Kidney glomerular epithelial cell (primary cell): ENCODE measurements around the gene GNAZ.

Experiments used
- DNase-seq: peaks from one replicate; lab custom pipeline; 2025; lab: John Stamatoyannopoulos, UW

Gene GNAZ

DNA sequence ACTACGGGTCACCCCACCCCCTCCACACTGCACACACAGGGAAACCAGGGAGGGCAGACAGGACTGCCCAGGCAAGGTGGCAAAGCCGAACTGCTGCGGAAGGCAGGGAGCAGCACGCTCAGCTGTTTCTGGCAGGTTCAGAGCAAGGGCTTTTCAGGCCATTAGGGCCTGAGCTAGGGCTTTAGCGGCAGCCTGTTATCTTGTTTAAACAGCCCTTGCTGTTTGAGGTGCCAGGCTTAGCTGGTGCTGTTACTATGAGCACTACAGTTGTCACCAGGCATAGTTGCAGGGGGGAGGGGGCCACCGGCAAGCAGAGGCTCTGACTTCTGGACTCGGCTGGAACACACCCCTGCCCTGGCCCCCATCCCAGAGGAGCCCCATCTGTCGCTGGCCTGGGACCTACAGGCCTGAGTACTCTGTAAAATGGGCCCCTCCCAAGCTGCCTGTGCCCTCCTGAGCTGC is 36.6 kb downstream of the GNAZ start:
- DNase-seq, result no peak

DNA sequence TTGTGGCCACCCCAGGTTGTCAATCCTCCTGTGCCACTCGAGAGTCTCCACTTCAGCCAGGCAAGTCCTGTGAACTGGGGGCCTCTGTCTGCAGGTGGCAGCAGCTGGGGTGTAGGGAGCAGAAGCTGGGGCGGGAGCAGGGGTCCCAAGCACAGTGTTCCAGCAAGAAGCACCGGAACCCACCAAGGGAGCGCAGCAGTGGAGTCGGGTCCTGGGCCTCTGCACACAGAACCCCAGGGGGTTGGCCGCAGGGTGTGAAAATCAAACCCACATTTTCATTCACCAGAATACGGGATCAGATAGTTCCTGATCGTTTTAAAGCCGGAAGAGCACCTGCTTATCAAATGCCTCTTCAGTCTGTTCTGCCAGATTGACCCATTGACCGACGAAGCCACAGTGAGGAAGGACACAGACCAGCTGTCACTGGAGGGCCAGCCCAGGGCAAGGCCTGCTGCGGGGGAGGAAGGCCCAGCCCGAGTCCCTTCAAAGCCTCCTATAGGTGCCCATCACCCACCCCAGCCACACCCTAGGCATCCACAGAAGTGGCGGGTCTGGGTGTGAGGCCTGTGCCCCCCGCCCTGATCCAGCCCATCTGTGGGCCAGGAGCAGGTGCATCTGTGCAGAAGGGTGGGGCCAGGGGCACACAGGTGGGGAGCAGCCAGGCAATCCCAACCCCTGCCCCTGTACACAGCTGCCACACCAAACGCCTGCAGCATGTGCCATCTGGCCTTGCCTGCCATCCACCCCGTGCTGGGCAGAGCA is 37.3 kb downstream of the GNAZ start:
- no peak for DNase-seq

DNA sequence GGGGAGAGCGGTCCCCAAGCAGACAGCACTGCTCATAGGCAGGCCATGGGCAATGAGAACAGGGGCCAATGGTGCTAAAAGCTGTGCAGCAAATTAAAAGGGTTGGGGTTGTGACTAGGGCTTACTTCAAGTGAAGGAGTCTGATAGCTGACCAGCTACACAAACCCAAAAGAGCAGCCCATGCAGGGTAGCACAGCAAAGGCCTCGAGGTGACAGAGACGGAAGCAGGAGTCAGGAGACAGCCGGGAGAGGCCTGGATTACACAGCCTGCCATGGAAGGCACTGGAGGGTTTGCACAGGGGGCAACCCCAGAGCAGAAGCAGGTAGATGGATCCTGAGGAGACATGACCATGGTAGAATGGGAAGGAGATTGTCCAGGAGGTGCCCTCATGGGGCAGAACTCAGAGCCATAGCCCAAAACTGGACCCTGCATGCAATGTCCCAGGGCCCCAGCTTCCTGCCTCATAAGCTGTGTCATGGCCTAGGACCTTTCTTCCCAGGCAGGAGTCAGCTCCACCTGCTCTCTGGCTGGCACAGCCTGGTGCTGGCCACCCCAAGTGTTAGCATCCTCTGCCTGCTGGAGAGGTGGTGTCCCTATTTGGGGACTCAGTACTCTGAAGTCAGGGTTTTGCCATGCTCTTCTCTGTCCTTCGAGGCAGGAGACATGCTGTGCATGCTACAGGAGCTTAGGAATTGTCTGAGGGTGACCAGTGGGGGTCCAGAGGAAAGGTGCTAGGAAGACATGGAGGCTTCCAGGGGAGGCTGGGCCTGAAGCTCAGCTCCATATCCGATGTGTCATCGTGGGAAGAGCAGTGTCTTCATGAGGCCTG is 38.1 kb downstream of the GNAZ start:
- no peak for DNase-seq

DNA sequence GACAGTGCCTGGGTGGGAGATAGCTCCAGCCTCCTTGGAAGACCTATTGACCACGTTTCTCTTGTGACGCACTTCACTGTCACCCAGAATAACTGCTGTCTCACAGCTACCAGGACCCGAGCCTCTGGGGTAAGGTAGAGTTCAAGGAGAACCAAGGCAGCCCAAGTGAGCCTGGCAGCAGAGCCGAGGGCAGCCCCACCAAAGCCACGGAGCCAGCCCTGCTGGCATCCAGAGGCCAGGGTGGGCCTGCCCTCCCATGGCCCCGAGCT is 38.7 kb downstream of the GNAZ start:
- DNase-seq, result no peak

DNA sequence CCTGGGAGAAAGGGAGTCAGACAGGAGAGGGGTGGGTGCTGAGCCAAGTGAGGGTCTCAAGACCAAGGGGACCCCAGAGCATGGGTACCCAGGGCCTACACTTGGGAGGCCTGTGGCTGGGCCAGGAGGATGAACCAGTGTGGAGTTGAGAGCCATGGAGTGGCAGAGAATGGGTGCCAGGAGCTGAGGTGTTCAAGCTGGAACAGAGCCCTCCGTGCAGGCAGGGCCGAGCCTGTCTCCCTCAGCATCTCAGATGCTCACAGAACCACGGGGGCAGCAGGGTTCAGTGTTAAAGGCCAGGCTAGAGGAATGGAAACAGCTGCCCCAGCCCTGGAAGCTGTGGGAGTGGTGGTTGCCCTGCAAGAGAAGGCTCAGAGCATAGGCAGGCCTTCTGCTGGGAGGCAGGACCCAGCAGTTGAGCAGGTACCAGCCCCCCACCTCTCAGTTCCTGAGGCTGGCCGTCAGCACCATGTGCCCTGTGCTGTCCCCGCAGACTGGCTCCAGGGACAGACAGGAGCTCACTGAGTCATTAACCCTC is 39.2 kb downstream of the GNAZ start:
- no peak for DNase-seq

DNA sequence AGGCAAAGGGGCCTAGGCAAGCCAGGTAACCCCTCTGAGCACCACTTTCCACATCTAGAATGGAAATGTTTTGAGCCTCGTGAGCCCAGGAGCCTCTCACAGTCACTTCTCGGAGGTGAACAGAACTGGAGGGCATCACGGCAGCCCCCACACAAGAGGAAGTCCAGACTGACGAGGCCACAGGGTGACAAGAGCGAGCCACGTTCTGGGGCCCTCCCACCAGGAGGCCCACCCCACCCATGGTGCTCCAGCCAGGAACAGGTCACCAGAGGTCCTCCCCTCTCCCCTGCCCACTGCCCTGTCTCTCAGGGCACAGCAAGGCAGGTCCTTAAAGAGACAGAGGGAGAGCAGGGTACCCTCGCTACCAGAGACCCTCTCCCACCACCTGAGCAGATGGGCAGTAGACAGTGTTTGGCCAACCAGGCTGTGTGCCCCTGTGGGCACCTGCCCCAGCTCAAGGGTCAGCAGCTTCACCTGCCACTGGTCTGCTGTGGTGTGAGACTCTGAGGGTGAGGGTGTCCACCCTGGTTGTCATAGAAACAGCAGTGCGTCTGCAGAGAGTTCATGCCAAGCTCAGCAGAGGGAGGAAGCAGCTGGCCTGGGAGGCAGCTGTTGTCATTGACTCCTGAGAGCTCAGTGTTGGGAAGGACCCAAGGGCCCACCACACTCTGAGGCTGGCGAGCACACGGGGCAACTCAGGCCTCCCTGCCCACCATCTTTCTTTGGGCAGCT is 40.0 kb downstream of the GNAZ start:
- no peak for DNase-seq

DNA sequence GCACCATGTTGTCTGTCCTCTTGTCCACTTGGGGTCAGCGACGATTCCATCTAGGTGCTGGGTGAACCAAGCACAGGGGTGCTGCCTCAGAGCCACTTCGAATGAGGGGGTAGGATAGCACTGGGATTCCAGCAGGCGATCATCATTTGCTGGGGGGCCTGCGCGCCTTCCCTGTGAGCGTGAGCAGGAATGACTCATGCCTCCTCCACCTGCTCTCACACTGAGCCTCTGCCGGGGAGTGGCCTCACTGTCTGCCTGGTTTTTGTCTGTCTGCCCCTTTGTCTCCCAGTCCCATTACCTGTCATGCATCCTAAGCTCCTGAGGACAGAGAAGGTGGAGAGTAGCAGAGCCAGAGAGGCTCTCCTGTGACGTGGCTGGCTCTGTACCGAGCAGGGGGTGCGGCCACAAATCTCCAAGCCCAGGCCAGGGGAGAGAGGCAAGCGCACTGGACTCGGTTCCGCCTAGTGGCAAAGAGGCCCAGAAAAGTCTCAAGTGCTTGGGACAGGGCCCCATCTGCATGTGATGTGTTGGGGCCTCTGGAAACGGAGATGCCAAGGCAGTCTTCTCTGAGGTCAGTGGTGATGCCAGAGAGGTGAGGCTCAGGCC is 40.7 kb downstream of the GNAZ start:
- no peak for DNase-seq

DNA sequence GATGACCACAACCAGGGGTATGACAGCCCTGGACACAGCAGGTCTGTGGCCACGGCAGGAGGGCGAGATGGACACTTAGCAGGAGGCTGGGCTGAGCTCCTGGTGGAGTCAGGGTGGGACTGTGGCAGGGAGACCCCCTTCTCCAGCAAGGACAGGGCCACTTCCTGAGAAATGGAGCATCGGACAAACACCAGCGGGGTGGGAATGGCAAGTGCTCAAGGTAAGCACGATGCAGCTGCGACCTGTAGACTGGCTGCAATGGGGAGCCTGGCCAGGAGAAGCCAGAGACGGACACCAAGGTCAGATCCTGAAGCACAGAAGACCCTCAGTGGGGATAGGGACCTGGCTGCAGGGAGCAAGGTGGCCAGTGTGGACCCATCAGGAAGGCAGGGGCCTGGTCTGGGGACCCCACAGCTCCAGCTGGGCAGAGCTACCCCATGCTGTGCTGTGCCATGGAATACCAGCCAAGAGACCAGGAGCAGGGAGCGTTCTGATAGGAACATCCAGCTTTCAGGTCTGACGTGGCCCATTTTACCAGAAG is 42.2 kb downstream of the GNAZ start:
- no peak for DNase-seq

DNA sequence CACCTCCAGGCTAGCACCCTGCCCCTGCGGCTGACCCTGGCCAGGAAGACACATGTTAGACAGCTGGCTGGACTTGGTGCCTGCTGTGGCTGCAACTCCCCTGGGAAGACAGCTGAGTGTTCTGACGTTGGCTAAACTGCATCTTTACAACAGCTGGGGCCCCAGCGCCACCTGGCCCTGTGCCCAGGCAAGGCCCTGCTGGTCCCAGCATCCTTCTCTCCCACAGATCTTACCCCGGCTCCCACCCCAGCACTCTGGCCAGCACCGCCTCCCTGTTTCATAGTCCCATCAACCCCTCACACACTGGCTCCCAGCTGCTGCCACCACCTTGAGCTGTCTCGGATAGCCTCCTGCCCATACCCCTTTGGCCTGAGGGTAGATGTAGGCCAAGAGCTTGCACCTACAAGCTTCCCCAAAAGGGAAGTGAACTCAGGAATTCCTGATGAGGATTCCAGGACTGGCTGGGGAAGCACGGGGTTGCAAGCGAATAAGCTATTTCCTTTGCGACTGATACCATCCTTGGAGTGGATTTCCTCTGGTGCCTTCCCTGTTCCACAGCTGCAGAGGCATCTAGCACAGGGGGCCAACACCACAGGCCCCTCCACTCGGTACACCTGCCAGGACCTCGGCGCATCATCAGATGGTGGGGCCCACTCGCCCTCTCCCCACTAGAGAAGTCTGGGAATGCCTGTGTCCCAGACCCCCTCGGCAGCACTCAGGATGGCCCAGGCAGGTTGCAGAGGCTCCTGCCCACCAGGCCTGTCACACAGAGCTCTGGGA is 42.9 kb downstream of the GNAZ start:
- DNase-seq, result no peak

DNA sequence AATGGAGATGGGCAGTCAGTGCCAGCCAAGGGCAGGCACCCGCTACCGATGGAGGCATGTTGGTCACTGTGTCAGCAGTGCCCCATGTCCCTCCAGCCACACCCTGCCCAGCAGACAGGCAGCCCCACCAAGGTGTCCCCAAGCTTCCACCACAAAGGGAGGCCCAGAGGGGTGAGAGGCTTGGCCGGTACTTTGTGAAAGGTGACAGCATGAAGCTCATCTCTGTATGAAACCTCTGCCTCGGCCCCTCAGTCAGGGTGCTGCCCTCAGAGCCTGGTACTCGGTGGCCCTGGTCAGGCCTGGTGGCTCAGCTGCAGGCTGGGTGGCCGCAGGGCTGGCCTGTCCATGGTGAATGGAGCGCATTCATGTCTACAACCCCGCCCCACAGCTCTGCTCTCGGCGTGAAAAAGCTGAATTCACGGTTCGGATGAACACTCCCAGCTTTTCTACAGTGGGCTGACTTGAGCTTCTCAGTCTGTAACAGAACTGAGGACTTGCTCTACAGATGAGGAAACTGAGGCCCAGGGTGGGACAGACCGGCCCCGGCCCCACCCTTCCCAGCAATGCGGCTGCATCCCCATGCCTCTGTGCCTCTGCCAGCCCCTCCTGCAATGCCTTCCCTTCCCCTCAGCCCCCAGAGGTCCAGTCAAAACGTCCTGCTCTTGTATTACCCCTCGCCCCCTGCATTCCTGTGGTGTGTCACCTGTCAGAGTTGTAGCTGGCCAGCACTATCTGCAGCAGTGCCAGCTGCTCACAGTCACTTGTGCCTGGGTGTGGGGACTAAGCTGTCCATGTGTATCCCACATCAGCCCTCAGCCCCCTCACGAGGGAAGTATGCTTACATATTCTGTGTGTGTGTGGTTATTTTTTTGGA is 43.8 kb downstream of the GNAZ start:
- DNase-seq, result no peak

DNA sequence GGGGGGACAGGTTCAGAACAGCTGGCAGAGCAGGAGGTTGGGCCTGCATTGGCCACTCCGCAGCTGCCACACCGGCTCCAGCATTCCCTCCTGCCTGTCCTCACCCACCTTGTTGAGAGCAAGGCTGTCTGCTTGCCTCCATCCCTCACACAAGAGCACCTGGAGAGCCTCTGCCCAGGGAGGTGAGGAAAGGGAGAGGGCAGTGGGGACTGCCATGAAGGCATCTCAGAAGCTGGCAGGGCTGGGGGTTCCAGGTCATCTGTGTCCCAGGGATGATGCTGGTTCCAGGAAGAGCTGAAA is 44.4 kb downstream of the GNAZ start:
- no peak for DNase-seq

DNA sequence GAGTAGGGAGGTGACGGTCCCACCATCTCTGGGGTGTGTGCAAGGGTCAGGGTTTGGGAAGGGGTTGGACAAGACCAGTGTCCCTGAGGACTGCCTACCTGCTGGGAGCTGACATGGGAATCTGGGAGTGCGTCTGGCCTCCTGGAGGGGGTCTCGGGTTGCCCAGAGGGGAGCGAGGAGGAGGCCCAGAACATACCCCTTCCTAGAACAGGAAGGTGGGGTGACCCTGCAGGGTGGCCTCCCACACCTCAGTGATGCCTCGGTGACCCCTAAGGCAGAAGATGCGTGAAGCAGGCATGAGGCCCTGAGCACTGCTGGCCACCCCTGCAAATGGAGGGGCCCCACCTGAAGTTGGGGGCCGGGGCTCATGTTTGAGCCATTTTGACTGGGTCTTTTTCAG is 45.0 kb downstream of the GNAZ start:
- no peak for DNase-seq

DNA sequence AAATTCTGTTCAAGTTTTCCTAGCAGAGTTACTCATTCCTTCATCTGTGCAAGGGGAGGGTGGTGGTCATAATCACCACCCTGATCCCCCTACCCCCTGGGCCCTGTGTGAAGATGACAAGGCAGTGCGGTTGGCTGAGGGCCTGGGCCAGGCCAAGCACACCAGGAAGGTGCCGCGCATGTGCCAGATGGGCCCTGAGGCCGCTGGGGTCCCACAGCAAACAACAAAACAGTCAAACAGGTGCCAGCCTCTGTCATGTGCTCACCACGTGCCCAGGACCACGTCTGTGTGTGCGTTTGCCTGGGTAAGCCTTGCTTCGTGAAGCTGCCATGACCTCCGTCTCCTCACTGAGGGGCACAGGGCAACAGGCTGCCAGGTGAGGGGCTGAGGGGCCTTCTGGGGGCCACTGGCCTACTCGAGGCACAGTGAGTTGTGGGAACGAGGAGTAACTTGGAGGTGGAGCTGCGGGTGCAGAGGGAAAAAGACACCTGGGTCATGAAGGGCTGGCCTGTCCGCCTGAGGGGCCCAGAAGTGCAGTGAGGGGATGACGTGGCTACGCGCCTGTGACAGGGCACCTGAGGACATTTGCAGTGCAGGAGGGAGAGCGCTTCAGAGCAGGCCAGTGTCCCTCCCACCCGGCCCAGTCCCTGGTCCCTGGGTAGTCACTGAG is 45.6 kb downstream of the GNAZ start:
- DNase-seq, result no peak

DNA sequence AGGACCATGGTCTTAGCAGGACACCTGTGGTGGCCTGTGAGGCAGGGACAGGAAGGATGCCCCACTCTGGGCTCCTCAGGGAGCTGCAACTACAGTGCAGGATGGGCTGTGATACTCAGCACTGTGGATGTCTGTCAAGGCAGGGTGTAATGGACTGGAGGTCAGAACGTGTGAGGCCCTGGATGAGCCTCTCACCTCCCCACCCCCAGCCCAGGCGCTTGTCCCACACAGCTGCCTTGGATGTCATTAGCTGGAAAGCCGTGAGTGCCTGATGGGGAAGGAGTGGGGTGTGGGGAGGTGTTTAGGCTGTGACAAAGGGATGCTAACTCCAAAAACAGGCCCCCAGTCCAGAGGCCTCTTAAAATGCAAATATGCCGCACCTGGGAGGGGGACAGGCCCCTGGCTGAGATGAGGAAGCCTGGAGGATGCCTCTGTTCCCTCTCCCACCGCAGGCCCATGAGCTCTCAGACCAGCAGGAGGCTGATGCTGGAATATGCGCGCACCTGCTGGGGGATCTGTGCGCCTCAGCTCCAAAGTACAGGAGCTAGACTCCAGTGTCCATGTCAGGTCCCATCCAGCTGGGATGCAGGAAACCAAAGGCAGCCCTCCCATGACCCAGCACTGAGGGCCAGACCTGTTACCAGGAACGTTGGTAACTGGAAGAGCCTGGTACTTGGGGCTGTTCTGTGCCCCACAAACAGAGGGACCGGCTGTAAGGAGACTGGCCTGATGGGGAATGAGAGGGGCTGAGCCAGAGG is 46.4 kb downstream of the GNAZ start:
- no peak for DNase-seq

DNA sequence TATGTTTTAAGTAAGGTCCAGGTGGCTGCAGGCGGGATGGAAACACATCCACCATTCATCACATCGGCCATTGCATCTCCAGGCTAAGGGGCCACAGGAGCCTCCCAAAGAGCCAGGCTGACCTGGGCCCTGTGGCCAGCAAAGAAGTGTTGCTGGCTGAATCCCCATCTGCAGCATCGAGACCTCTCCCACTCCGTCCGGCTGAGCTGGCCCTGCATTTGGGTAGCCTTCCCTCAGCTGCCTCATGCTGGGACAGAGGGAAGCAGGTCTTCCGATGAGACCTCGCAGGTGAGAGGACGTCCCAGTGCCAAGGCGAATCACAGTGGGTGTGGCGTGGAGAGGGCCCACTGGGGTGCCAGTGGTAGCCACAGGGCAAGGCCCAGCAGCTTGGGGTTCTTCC is 47.0 kb downstream of the GNAZ start:
- no peak for DNase-seq

DNA sequence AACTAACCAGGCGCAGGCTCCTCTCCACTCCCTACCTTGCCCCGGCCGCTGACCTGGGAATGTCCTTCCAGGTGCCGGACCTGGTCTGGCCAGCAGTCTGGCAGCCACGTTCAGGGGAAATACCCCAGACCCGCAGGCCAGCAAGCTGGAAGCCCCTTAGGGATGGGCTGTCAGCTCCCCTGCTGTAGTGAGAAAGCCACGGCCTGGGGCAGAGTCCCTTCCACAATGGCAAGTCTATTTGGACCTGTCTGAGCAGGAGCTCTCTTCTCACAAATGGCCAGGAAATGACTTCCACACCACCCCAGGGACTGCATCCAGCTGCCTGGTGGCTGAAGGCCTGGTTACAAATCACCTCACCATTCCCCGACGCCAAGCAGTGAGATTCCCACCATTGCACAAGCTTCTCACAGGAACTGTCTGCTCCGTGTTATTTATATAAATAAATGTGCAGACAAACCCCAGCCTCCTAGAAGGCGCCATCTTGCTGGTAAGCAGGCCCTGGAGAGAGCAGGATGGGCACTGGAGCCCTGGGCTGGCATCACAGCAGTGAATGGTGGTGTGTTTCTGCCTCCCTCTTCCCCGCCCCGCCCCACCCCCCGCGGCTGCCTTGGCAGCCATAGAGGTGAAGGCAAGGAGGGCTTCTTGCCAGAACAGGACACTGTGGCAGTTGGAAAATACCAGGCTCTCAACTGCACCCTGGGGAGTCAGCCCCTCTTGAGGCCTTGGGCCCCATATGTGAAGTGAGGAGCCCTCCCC is 47.8 kb downstream of the GNAZ start:
- no peak for DNase-seq

DNA sequence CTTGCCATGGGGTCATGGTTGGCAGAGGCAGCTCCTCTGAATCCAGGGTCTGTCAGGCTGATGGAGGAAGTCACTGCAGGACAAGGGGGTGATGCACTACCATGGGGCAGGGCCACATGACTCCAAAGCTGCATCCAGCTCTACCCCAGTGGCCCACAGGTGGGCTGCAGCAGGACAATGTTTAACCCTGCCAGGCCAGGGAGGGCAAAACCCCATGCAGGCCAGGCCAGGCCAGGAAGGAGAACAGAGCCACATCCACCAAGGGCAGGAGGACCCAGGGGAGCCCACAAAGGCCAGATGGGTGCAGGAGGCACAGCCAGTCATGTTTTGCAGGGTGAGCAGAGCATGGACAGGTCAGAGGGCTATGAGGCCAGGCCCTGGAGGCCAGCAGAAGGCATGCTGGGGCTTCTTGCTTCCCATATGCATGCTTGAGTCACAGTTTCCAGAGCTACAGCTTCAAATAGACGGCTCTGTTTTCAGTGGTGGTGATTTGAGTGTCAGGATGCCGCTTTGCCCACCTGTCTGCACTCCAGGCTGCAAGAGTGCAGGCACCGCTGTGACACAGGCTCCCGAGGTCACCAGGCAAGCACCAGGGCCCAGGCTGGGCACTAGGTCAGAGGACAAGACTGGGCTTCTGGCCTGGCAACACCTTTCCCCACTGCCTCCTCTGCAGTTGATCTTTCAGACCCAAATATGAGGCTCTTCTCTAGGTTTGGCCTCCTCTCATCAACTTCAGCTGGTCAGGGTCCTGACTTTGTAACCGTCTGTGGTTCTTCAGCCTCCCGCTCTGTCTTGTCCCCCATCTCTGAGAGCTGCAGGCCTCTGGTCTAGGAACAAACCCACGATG is 48.6 kb downstream of the GNAZ start:
- no peak for DNase-seq
